Bronchial epithelial cell (primary cell): ENCODE measurements around the gene SCAPER. TPM values are rescaled to one million over a fixed set of nuclear protein-coding genes. Genes with fewer than 3 reads are reported as not detected.
"Not testable (repeated sequence)": the region's sequence is repeated elsewhere in the genome, so short reads cannot be mapped to it uniquely, and the experiment has no call there.

ENCODE experiments used
- DNase-seq: peaks from one replicate; pipeline ENCODE4 v3.0.0-alpha.2; 2010; ENCODE audit warnings: low read depth
- FAIRE-seq: peaks from 2 replicates; lab custom pipeline; 2011; peaks lifted over from hg19 to GRCh38; lab: Jason Lieb, UNC
- H3K27me3 ChIP-seq: 2 replicates; pipeline ENCODE4 v1.5.1; 2011; ENCODE audit warnings: low read length; ENCODE audit not compliant: control insufficient read depth, insufficient read depth
- H3K36me3 ChIP-seq: 2 replicates; pipeline ENCODE4 v1.5.1; 2011; ENCODE audit warnings: low read length; ENCODE audit not compliant: control insufficient read depth, insufficient read depth
- H3K4me3 ChIP-seq: 2 replicates; pipeline ENCODE4 v1.5.1; 2011; ENCODE audit warnings: mild to moderate bottlenecking, low read depth, low read length, control low read depth
- total RNA-seq: library from RNA; depleted of rRNA; stranded (reverse); fragments of >200 nt; gene quantifications from 2 replicates; pipeline ENCODE4 v1.2.1, GENCODE V29; 2014
- TF ChIP-seq, protein P1 (sequence below): IDR thresholded peaks from 2 replicates; pipeline ENCODE4 v1.5.1; 2011; ENCODE audit warnings: mild to moderate bottlenecking, moderate library complexity, low read length, control low read depth, inconsistent platforms; ENCODE audit not compliant: insufficient read depth, severe bottlenecking

The SCAPER gene
- total RNA-seq, 1 donor from 2014 or later: 6.3 TPM

DNA sequence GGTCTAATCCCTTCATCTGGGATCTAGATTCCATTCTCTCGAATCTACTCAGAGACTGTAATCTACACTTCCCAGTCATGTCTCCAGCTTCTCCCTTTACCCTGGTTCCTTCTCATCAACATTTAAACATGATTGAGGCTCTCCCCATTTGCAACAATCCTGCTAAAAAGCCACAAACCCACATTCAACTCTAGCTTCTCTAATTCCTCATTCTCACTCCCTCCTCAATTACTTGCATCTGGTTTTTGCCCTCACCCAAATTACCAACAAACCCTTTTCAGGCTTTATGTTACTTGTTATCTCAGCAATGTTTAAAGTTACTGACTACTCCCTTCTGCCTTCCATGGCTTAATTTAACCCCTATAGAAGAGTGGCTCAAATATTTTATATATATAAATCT is 605.4 kb downstream of the SCAPER start:
- TF ChIP-seq, protein P1, sequence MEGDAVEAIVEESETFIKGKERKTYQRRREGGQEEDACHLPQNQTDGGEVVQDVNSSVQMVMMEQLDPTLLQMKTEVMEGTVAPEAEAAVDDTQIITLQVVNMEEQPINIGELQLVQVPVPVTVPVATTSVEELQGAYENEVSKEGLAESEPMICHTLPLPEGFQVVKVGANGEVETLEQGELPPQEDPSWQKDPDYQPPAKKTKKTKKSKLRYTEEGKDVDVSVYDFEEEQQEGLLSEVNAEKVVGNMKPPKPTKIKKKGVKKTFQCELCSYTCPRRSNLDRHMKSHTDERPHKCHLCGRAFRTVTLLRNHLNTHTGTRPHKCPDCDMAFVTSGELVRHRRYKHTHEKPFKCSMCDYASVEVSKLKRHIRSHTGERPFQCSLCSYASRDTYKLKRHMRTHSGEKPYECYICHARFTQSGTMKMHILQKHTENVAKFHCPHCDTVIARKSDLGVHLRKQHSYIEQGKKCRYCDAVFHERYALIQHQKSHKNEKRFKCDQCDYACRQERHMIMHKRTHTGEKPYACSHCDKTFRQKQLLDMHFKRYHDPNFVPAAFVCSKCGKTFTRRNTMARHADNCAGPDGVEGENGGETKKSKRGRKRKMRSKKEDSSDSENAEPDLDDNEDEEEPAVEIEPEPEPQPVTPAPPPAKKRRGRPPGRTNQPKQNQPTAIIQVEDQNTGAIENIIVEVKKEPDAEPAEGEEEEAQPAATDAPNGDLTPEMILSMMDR: no peak
- no peak for FAIRE-seq
- no peak for DNase-seq

DNA sequence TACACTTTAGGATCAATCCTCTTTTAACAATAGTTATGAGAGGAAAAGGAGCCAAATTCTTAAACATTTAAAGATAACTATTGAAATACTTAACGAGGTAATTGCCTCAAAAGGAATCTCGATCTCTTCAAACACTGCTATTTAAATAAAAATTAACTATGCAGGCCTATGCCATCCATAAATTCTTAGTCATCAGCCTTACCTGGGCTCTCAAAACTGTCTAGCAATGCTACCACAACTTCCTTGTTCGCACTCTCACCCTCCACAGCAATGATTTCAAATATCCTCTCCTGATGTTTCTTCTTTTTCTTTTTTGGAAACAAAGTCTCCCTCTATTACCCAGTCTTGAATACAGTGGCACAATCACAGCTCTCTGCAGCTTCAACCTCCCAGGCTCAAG is 606.2 kb downstream of the SCAPER start:
- peak; percentile 6 for DNase-seq
- FAIRE-seq: no peak
- Histone ChIP-seq H3K27me3 (no peaks in the 10 kb centered on the region), H3K36me3 (no peaks in the 10 kb centered on the region), H3K4me3 (no peak overlapping the region)
- TF ChIP-seq, protein P1: no peak

More for the DNA sequence above, 605.4 kb downstream of the SCAPER start:
- H3K36me3 ChIP-seq: no peaks in the 10 kb centered on the region
- H3K27me3 ChIP-seq: no peaks in the 10 kb centered on the region
- no peak overlapping the region for H3K4me3 ChIP-seq

DNA sequence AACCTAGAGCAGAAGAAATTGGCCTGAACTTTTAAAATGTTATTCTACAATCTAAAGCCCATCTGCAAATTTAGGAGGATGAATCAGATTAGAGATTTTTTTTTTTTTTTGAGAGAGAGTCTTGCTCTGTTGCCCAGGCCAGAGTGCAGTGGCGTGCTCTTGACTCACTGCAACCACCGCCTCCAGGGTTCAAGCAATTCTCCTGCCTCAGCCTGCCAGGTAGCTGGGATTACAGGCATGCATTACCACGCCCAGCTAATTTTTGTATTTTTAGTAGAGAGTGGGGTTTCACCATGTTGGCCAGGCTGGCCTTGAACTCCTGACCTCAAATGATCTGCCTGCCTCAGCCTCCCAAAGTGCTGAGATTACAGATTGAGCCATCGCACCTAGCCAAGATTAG is 607.2 kb downstream of the SCAPER start:
- not testable (repeated sequence) for H3K4me3 ChIP-seq, FAIRE-seq, DNase-seq, H3K27me3 ChIP-seq, H3K36me3 ChIP-seq

Other genes starting within 250 kb of the SCAPER start
- 51.6 and 60.6 TPM in 2 replicates for gene RCN2, start 26.4 kb upstream of the SCAPER start, total RNA-seq
- gene PSTPIP1, start 89.8 kb upstream of the SCAPER start, total RNA-seq: 0.38 TPM in 1 of 2 replicates, not detected in the other
- gene TSPAN3, start 165.8 kb upstream of the SCAPER start, total RNA-seq: 123 and 187 TPM in 2 replicates